ENCODE data around the gene ATP9B.

ATP9B gene

DNA sequence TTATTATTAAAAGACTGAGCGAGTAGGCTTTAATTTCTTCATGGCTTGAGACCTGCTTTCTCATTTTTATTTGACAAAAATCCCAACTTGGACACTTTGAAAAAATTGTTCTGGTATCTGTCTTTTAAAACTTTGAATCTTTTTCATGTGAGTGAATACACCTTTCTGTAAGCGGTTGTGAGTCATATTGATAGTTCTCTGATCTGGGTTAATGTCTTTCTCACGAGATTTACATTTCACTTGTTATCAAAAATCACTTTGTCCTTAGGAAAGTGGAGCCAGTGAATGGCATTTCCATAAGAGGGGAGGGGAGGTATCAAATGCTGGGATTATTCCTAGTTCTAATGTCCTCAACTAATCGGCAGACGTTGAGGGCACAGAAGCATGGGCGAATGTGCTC is 36.3 kb downstream of the ATP9B start:
- Histone ChIP-seq H3F3A (ENCODE audit: insufficient read depth, low read length) (no peaks in the 10 kb centered on the region), H3K27ac (ENCODE audit: low read length) (no peak overlapping the region), H3K79me2 (ENCODE audit: low read length) (peaks cover 45% of the 10 kb centered on the region), H3K27me3 (replicated peaks; ENCODE audit: insufficient read depth, low read length) (no peaks in the 10 kb centered on the region), H3K4me1 (ENCODE audit: low read length) (no peaks in the 10 kb centered on the region), H4K20me1 (ENCODE audit: insufficient read depth, low read length) (no peaks in the 10 kb centered on the region), H3K4me2 (ENCODE audit: low read depth, low read length) (no peak overlapping the region), H3K4me3 (ENCODE audit: low read length) (no peak overlapping the region), H3K9me3 (replicated peaks; ENCODE audit: insufficient read depth, low read length) (no peaks in the 10 kb centered on the region), H3K36me3 (replicated peaks; ENCODE audit: insufficient read depth, low read length) (no peaks in the 10 kb centered on the region), H3K9ac (ENCODE audit: low read length) (no peak overlapping the region), H3K9me2 (replicated peaks; ENCODE audit: insufficient read depth, low read length) (no peaks in the 10 kb centered on the region), H2AFZ (ENCODE audit: low read length) (no peak overlapping the region)
- TF ChIP-seq EZH2 (optimal IDR thresholded peaks at IDR 0.05; ENCODE audit: low read depth, low read length) (no peak), CTCF (IDR thresholded peaks at IDR 0.05; ENCODE audit: low read length) (no peak), EZH2phosphoT487 (IDR thresholded peaks at IDR 0.05; ENCODE audit: low read length) (no peak)
- DNase-seq: no peak

DNA sequence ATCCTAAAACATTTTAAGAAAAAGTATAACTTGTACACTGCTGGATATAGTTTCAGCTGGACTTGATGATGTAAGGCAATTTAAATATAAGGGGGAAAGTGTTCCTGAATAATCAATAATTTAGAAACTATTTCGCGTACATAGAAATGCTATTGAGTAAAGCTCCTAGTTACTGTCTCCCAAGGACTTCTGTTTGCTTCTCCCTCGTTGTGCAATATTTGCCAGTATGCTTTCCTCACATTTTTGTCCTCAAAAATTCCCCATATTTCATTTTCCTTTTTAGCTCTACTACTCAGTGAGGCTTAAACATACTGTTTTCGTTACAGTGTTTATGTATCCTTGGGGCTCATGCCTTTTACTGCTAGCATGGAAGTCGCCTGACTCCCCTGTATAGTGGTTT is 36.9 kb downstream of the ATP9B start:
- H2AFZ ChIP-seq (ENCODE audit: low read length): no peak overlapping the region
- H4K20me1 ChIP-seq (ENCODE audit: insufficient read depth, low read length): no peaks in the 10 kb centered on the region
- H3K36me3 ChIP-seq (replicated peaks; ENCODE audit: insufficient read depth, low read length): no peaks in the 10 kb centered on the region
- H3K27ac ChIP-seq (ENCODE audit: low read length): no peak overlapping the region
- no peak for DNase-seq
- no peaks in the 10 kb centered on the region for H3K27me3 ChIP-seq (replicated peaks; ENCODE audit: insufficient read depth, low read length)
- H3K4me3 ChIP-seq (ENCODE audit: low read length): no peak overlapping the region
- no peak for TF ChIP-seq CTCF (IDR thresholded peaks at IDR 0.05; ENCODE audit: low read length)
- TF ChIP-seq EZH2 (optimal IDR thresholded peaks at IDR 0.05; ENCODE audit: low read depth, low read length): no peak
- TF ChIP-seq EZH2phosphoT487 (IDR thresholded peaks at IDR 0.05; ENCODE audit: low read length): no peak
- no peaks in the 10 kb centered on the region for H3K9me3 ChIP-seq (replicated peaks; ENCODE audit: insufficient read depth, low read length)
- no peak overlapping the region for H3K4me2 ChIP-seq (ENCODE audit: low read depth, low read length)
- no peak overlapping the region for H3K9ac ChIP-seq (ENCODE audit: low read length)
- H3K79me2 ChIP-seq (ENCODE audit: low read length): peaks cover 45% of the 10 kb centered on the region
- no peaks in the 10 kb centered on the region for H3K9me2 ChIP-seq (replicated peaks; ENCODE audit: insufficient read depth, low read length)
- H3F3A ChIP-seq (ENCODE audit: insufficient read depth, low read length): no peaks in the 10 kb centered on the region
- no peaks in the 10 kb centered on the region for H3K4me1 ChIP-seq (ENCODE audit: low read length)

DNA sequence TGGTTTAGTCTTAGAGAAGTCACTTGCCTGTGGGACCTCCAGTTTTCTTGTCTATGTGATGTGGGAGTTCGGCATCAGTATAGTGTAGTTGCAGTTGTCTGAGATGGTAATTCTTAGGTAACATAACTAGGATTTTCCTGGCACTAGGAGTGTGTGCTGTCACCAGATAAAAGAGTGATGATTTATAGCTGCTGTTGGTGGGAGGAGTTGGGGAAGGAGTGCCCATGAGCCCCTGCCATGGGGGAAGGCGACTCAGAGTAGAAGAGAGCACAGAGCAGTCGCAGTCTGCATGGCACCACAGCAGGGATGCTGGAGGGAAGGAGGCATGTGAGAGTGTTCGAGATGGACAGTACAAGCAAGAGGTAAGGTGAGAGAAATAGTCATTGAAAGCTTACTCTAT is 38.7 kb downstream of the ATP9B start:
- Histone ChIP-seq H3K36me3 (replicated peaks; ENCODE audit: insufficient read depth, low read length) (no peaks in the 10 kb centered on the region), H3K9me2 (replicated peaks; ENCODE audit: insufficient read depth, low read length) (no peaks in the 10 kb centered on the region), H3K27me3 (replicated peaks; ENCODE audit: insufficient read depth, low read length) (no peaks in the 10 kb centered on the region), H3F3A (ENCODE audit: insufficient read depth, low read length) (no peaks in the 10 kb centered on the region), H3K4me3 (ENCODE audit: low read length) (no peak overlapping the region), H2AFZ (ENCODE audit: low read length) (no peak overlapping the region), H4K20me1 (ENCODE audit: insufficient read depth, low read length) (no peaks in the 10 kb centered on the region), H3K79me2 (ENCODE audit: low read length) (peaks cover 36% of the 10 kb centered on the region), H3K9ac (ENCODE audit: low read length) (no peak overlapping the region), H3K4me2 (ENCODE audit: low read depth, low read length) (no peak overlapping the region), H3K9me3 (replicated peaks; ENCODE audit: insufficient read depth, low read length) (no peaks in the 10 kb centered on the region), H3K4me1 (ENCODE audit: low read length) (no peaks in the 10 kb centered on the region), H3K27ac (ENCODE audit: low read length) (no peak overlapping the region)
- DNase-seq: no peak
- no peak for TF ChIP-seq EZH2phosphoT487 (IDR thresholded peaks at IDR 0.05; ENCODE audit: low read length)
- TF ChIP-seq CTCF (IDR thresholded peaks at IDR 0.05; ENCODE audit: low read length): no peak
- TF ChIP-seq EZH2 (optimal IDR thresholded peaks at IDR 0.05; ENCODE audit: low read depth, low read length): no peak

Data from MM.1S (cell line).